GM12801 (cell line): ENCODE measurements around the gene ZFP36L2.

Source experiments
- TF ChIP-seq, protein P1 (sequence below): IDR thresholded peaks from one replicate; pipeline ENCODE4 v1.5.1; 2011; ENCODE audit warnings: control low read depth; ENCODE audit not compliant: insufficient read length; ENCODE audit errors: extremely low read depth

Gene ZFP36L2

DNA sequence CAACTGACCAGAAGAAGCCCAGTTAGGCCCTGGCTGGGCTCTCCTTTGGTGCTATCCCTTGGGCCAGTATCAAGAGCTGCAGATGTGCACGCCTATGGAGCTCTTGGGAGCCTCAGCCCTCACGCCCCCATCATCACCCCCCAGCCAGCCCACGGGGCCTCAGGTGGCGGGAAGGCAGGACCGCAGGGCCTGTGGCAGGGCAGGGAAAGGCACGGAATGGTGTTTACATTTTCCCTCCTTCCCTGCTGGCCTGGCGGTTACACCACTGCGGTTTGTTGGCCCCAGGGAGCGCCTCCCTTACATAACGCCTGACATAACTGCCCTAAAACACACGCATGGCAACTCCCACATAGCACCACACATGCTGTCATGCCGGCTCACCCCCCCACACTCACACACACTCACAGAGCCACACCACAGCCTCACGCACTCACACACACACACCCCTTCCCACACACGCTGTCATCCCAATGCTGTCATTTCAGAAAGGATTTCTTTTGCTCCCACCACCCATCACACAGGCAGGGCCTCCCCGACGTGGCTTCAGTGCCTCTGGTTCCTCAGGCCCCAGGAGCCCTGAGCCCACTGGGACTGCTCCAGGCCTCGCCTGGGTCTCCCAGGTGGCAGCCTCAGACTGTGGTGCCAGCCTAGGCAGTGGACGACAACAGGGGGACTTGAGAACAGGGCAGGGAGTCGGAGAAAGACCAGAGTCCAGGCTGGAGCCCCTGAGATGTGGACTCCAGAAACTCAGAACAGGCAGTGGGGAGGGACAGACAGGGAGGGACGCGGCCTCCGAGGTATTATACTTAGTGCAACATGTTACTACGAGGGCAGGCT is 15.7 kb downstream of the ZFP36L2 start:
- TF ChIP-seq, protein P1, sequence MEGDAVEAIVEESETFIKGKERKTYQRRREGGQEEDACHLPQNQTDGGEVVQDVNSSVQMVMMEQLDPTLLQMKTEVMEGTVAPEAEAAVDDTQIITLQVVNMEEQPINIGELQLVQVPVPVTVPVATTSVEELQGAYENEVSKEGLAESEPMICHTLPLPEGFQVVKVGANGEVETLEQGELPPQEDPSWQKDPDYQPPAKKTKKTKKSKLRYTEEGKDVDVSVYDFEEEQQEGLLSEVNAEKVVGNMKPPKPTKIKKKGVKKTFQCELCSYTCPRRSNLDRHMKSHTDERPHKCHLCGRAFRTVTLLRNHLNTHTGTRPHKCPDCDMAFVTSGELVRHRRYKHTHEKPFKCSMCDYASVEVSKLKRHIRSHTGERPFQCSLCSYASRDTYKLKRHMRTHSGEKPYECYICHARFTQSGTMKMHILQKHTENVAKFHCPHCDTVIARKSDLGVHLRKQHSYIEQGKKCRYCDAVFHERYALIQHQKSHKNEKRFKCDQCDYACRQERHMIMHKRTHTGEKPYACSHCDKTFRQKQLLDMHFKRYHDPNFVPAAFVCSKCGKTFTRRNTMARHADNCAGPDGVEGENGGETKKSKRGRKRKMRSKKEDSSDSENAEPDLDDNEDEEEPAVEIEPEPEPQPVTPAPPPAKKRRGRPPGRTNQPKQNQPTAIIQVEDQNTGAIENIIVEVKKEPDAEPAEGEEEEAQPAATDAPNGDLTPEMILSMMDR, result no peak

DNA sequence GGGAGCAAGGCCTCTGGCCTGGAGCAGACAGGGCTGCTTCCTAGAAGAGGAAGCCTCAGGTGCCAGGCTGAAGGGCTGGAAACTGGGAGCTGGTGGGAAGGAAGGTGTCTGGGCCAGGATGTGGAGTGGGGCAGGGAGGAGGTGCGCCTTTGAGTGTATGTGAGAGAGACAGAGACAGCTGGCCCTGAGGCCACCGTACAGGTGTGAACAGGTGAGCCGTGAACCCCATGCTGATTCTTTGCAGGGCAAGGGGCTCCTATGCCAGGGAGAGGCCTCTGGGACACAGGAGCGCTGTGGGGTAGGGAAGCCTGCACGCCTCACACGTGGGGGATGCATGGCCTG is 16.3 kb downstream of the ZFP36L2 start:
- TF ChIP-seq, protein P1, result no peak

DNA sequence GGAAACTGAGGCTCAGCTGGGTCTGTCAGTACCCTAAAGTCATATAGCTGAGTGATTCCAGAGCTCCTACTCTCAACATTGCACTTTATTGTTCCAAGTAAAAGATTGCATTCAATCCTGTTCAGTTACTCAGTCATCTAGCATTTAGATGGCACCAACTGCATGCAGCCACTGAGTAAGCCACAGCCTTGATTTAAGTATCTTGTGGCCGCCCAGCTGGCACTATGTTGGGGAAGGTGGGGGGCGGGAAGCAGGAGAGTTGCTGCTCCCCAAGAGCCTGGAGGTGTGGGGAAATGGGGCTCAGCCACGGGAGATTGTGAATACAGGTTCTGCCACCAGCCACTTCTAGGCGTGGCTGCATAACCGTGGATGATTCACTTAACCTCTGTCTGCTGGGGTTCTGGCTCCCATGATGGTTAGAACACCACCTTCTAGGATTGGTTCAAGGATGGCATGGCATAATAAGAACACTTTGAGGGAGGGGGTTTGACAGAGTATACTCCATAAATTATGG is 17.1 kb downstream of the ZFP36L2 start:
- TF ChIP-seq, protein P1, result no peak

DNA sequence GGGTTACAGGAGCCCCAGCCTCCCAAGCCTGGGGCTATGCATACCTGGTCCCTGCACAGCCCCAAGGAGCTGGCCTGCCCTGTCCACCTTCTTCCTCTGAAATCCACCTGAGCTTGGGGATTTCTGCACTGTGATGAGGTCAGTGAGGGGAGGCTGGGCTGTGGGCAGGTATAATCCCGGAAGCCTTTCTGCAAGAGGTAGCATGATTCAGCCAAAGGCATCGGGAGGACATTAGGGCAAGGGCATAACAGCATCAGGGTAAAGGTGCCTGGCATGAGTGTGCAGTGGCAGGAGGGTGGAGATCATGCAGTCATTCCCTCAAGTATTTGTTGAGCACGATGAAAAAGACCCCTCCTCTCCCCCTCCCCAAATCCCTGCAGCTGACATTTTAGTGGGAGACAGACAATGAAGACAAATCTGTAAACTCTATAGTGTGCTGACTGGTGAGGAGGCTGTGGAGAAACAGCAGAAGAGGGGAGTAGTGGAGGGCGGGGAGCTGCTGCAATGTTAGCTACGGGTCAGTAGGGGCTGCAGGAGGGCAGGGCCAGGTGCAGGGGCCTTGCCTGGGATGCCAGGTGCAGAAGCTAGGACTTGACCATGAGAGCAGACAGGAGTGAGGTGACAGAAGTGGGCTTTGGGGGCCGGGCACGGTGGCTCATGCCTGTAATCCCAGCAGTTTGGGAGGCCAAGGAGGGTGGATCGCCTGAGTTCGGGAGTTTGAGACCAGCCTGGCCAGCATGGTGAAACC is 18.7 kb downstream of the ZFP36L2 start:
- TF ChIP-seq, protein P1, result no peak

DNA sequence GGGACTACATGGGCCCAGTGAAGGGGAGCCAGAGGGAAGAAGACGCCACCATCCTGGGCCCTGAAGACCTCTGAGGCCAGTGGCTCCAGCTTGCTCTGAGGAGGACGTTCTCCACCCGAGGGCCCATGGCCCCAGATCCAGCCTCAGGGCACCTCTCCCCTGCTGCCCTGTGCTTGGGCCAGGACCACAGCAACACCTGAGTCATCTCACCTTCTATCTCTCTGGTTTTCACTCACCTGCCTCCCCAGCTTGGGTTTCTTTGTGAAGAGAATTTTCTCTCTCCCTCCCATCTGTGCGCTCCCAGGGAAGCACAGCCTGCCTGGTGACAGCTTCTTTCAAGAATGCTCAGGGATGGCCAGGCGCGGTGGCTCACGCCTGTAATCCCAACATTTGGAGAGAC is 19.8 kb downstream of the ZFP36L2 start:
- TF ChIP-seq, protein P1, result no peak

DNA sequence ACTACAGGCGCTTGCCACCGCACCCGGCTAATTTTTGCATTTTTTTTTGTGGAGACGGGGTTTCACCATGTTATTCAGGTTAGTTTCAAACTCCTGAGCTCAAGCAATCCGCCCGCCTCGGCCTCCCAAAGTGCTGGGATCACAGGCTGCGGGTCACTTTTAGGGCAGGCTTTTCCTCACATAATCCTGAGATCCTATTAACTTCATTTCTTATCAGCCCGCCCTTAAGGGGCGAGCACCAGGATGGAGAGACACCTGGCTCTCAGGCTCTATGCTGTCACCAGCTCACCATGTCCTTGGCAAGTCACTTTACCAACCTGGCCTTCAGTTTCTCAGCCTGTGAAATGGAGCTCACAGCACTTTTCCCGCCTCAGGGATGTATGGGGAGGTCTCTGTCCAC is 23.0 kb downstream of the ZFP36L2 start:
- TF ChIP-seq, protein P1, result no peak

DNA sequence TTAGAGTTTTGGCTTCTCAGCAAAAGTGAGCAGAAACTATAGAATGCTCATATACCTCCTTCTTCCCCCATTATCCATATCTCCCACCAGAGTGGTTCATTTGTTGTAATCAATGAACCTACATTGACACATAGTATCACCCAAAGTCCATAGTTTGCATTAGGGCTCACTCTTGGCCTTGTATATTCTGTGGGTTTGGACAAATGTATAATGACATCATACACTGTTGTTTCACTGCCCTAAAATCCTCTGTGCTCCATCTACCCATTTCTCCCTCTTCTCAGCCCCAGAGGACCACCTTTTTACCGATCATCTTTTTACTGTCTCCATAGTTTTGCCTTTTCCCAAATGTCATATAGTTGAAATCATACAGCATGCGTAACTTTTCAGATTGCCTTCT is 24.1 kb downstream of the ZFP36L2 start:
- TF ChIP-seq, protein P1, result no peak
